OCI-LY7 (cell line): ENCODE results near the gene SLC1A3. TPM values are rescaled to one million over a fixed set of nuclear protein-coding genes. Genes with fewer than 3 reads are reported as not detected.

Experiments
- BruUV-seq: library from RNA; stranded (reverse); fragments of 400-500 nt; replicated peaks from 2 replicates; lab custom pipeline; 2021; lab: Mats Ljungman, UMichigan
- CTCF ChIA-PET: fragments of 300-600 bp; sonication (Branson Sonifier 250); formaldehyde crosslinking; loops from one replicate; lab custom pipeline; 2022; ENCODE audit warnings: antibody characterized with exemption; ENCODE audit not compliant: unreplicated experiment; lab: Charles Lee
- POLR2A ChIA-PET: fragments of 300-600 bp; sonication (Branson Sonifier 250); formaldehyde crosslinking; loops from one replicate; lab custom pipeline; 2022; ENCODE audit warnings: antibody characterized with exemption; lab: Charles Lee
- DNase-seq: peaks from one replicate; pipeline ENCODE4 v3.0.0-alpha.2; 2015; ENCODE audit warnings: low spot score
- H2AFZ ChIP-seq: fragments of 200-600 bp; sonication (generic), shearing (Covaris generic); 2 replicates; pipeline ENCODE4 v1.6.1; 2014; ENCODE audit warnings: mild to moderate bottlenecking, antibody characterized with exemption, low read length, moderate library complexity
- H3K27ac ChIP-seq: fragments of 200-600 bp; sonication (generic); 2 replicates; pipeline ENCODE4 v1.5.1; 2014; ENCODE audit warnings: mixed run types, low read depth, mild to moderate bottlenecking, moderate library complexity, low read length, inconsistent platforms; ENCODE audit not compliant: poor library complexity, severe bottlenecking
- H3K36me3 ChIP-seq: fragments of 200-600 bp; sonication (generic); 2 replicates; pipeline ENCODE4 v1.6.1; 2014; ENCODE audit warnings: mild to moderate bottlenecking, antibody characterized with exemption, low read length, moderate library complexity, mixed read lengths; ENCODE audit not compliant: insufficient read depth
- H3K4me1 ChIP-seq: fragments of 200-600 bp; sonication (generic); 2 replicates; pipeline ENCODE4 v1.5.1; 2014; ENCODE audit warnings: mild to moderate bottlenecking, low read length; ENCODE audit not compliant: insufficient read depth, poor library complexity, severe bottlenecking
- H3K4me2 ChIP-seq: fragments of 200-600 bp; sonication (generic); 2 replicates; pipeline ENCODE4 v1.6.1; 2014; ENCODE audit warnings: mild to moderate bottlenecking, low read length
- H3K4me3 ChIP-seq: fragments of 200-600 bp; sonication (generic); 2 replicates; pipeline ENCODE4 v1.5.1; 2014; ENCODE audit warnings: mild to moderate bottlenecking, low read depth, low read length; ENCODE audit not compliant: poor library complexity, severe bottlenecking
- H3K79me2 ChIP-seq: fragments of 200-600 bp; sonication (generic); 2 replicates; pipeline ENCODE4 v1.6.1; 2016; ENCODE audit warnings: low read depth, mild to moderate bottlenecking, low read length, moderate library complexity, mixed read lengths; ENCODE audit not compliant: insufficient read depth
- H3K9me2 ChIP-seq: fragments of 200-600 bp; sonication (generic); 2 replicates; pipeline ENCODE4 v1.6.1; 2016; ENCODE audit warnings: mild to moderate bottlenecking, low read length, mixed read lengths; ENCODE audit not compliant: insufficient read depth
- H3K9me3 ChIP-seq: fragments of 200-600 bp; sonication (generic); 2 replicates; pipeline ENCODE4 v1.6.1; 2014; ENCODE audit warnings: mild to moderate bottlenecking, mixed run types, low read length, mixed read lengths
- H4K20me1 ChIP-seq: fragments of 200-600 bp; sonication (generic); 2 replicates; pipeline ENCODE4 v1.6.1; 2014; ENCODE audit warnings: mild to moderate bottlenecking, antibody characterized with exemption, low read length, moderate library complexity, mixed read lengths; ENCODE audit not compliant: insufficient read depth
- EZH2phosphoT487 ChIP-seq: fragments of 200-600 bp; sonication (generic); IDR thresholded peaks from 2 replicates; pipeline ENCODE4 v1.6.1; 2018; ENCODE audit warnings: low read depth, borderline replicate concordance, mild to moderate bottlenecking, mixed run types, antibody characterized with exemption, low read length, moderate library complexity, mixed read lengths
- intact Hi-C: fragments of 100-400 bp; cut with micrococcal nuclease; formaldehyde crosslinking; loops from one replicate; pipeline ENCODE4 v1.10.0; 2022; ENCODE audit not compliant: unreplicated experiment
- total RNA-seq, 2 experiments: library from RNA; depleted of rRNA in 1 of 2; stranded (reverse); fragments of >200 nt in 1 of 2; shearing (Covaris generic) in 1 of 2; gene quantifications; 2 replicates each; pipeline ENCODE4 v1.2.3, GENCODE V29; 2014 to 2022
- TF ChIP-seq, protein P1 (sequence below): fragments of 200-600 bp; sonication (generic); conservative IDR thresholded peaks from 2 replicates; pipeline ENCODE4 v1.5.1; 2014; ENCODE audit warnings: mild to moderate bottlenecking, antibody characterized with exemption, low read length, moderate library complexity, mixed read lengths

The SLC1A3 gene
- total RNA-seq, 2 experiments from 2014 or later = not detected

- TF ChIP-seq, protein P1, sequence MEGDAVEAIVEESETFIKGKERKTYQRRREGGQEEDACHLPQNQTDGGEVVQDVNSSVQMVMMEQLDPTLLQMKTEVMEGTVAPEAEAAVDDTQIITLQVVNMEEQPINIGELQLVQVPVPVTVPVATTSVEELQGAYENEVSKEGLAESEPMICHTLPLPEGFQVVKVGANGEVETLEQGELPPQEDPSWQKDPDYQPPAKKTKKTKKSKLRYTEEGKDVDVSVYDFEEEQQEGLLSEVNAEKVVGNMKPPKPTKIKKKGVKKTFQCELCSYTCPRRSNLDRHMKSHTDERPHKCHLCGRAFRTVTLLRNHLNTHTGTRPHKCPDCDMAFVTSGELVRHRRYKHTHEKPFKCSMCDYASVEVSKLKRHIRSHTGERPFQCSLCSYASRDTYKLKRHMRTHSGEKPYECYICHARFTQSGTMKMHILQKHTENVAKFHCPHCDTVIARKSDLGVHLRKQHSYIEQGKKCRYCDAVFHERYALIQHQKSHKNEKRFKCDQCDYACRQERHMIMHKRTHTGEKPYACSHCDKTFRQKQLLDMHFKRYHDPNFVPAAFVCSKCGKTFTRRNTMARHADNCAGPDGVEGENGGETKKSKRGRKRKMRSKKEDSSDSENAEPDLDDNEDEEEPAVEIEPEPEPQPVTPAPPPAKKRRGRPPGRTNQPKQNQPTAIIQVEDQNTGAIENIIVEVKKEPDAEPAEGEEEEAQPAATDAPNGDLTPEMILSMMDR = no peak
- TF ChIP-seq EZH2phosphoT487 = no peak
- DNase-seq = no peak
- no peaks in the 10 kb centered on the region for H3K9me3 ChIP-seq
- CTCF ChIA-PET = no interaction called here
- H3K4me1 ChIP-seq = no peaks in the 10 kb centered on the region
- no peak overlapping the region for H3K4me2 ChIP-seq
- H4K20me1 ChIP-seq = no peaks in the 10 kb centered on the region
- no peak overlapping the region for H2AFZ ChIP-seq
- POLR2A ChIA-PET = no interaction called here
- no peak overlapping the region for H3K27ac ChIP-seq
- BruUV-seq = no TSS peak
- no peaks in the 10 kb centered on the region for H3K36me3 ChIP-seq
- no peaks in the 10 kb centered on the region for H3K79me2 ChIP-seq
- intact Hi-C loops = no loop called here
- no peaks in the 10 kb centered on the region for H3K9me2 ChIP-seq
- H3K4me3 ChIP-seq = no peak overlapping the region
Measured at GRCh38 chr5:36662291-36662851, 56.0 kb downstream of the SLC1A3 start.

- DNase-seq = no peak
- CTCF ChIA-PET = no interaction called here
- no peak overlapping the region for H2AFZ ChIP-seq
- TF ChIP-seq, protein P1 = no peak
- no peak for TF ChIP-seq EZH2phosphoT487
- H3K36me3 ChIP-seq = no peaks in the 10 kb centered on the region
- no peaks in the 10 kb centered on the region for H3K79me2 ChIP-seq
- no peak overlapping the region for H3K4me3 ChIP-seq
- H3K9me3 ChIP-seq = no peaks in the 10 kb centered on the region
- no peaks in the 10 kb centered on the region for H4K20me1 ChIP-seq
- no TSS peak for BruUV-seq
- no peak overlapping the region for H3K4me2 ChIP-seq
- POLR2A ChIA-PET = no interaction called here
- H3K9me2 ChIP-seq = no peaks in the 10 kb centered on the region
- no peak overlapping the region for H3K27ac ChIP-seq
- no peaks in the 10 kb centered on the region for H3K4me1 ChIP-seq
- intact Hi-C loops = no loop called here
Measured at GRCh38 chr5:36664766-36665165, 58.4 kb downstream of the SLC1A3 start.

- Histone ChIP-seq H3K9me2 (no peaks in the 10 kb centered on the region), H2AFZ (no peak overlapping the region), H3K4me1 (no peaks in the 10 kb centered on the region), H3K79me2 (no peaks in the 10 kb centered on the region), H3K36me3 (no peaks in the 10 kb centered on the region), H3K4me2 (no peak overlapping the region), H3K4me3 (no peak overlapping the region), H4K20me1 (no peaks in the 10 kb centered on the region), H3K27ac (no peak overlapping the region), H3K9me3 (no peaks in the 10 kb centered on the region)
- BruUV-seq = no TSS peak
- intact Hi-C loops = no loop called here
- DNase-seq = no peak
- ChIA-PET POLR2A (interaction anchor here (0.8 kb wide), 1 partner anchor 55 kb away, joined by 5 read pairs; no protein-coding TSS in a partner anchor), CTCF (no interaction called here)
- TF ChIP-seq, protein P1 = no peak
- no peak for TF ChIP-seq EZH2phosphoT487
Measured at GRCh38 chr5:36665628-36666027, 59.2 kb downstream of the SLC1A3 start.
